WTC11 (cell line): ENCODE data around the gene RAB3A.

Experiments
- ZBTB43 ChIP-seq: sonication (generic); formaldehyde crosslinking; IDR thresholded peaks from 2 replicates; pipeline ENCODE4 v1.8.1; 2023; ENCODE audit warnings: mild to moderate bottlenecking, missing genetic modification reagents
- TF ChIP-seq, protein P1 (sequence below): sonication (generic); formaldehyde crosslinking; IDR thresholded peaks from 2 replicates; pipeline ENCODE4 v1.8.0; 2022; ENCODE audit warnings: mild to moderate bottlenecking, missing genetic modification reagents

DNA sequence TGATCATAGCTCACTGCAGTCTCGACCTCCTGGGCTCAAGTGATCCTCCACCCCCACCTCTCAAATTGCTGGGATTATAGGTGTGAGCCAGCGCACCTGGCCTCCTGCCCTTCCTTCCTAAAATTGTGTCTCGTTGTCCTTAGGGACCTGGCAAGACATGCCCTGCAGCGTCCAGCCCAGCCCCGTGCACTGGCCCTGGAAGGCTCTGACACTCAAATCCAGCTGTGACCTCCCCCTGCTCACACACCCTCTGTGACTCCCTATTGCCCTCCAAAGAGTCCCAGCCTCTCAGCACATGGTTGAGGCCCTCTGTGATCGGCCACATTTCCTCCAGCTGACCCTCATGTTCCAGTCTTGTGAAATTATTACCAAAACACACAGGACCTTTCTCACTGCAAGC lies 5.9 kb downstream of the RAB3A start:
- TF ChIP-seq ZBTB43 (CRISPR knock-in tag), result no peak
- TF ChIP-seq, protein P1, sequence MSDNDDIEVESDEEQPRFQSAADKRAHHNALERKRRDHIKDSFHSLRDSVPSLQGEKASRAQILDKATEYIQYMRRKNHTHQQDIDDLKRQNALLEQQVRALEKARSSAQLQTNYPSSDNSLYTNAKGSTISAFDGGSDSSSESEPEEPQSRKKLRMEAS (CRISPR knock-in tag), result no peak
